Measurements from ENCODE around the gene TPMT. TPM values are rescaled to one million over a fixed set of nuclear protein-coding genes. Genes with fewer than 3 reads are reported as not detected.

Gene TPMT
- polyA plus RNA-seq, 2 of the 4 experiments (the other 2 are of a cell fraction): 11.2 to 16.5 TPM

- peak; percentile 72 for TF ChIP-seq FOXS1 (CRISPR knock-in tag; IDR thresholded peaks at IDR 0.05)
- peak; percentile 78; the same call in 1 of the 2 replicates for TF ChIP-seq TP53 (CRISPR knock-in tag; IDR thresholded peaks at IDR 0.05)
- TF ChIP-seq JUNB (IDR thresholded peaks at IDR 0.05): no peak
- TF ChIP-seq POLR2A (IDR thresholded peaks at IDR 0.05; ENCODE audit: low read length): peak; percentile 64
- TF ChIP-seq, protein P1, sequence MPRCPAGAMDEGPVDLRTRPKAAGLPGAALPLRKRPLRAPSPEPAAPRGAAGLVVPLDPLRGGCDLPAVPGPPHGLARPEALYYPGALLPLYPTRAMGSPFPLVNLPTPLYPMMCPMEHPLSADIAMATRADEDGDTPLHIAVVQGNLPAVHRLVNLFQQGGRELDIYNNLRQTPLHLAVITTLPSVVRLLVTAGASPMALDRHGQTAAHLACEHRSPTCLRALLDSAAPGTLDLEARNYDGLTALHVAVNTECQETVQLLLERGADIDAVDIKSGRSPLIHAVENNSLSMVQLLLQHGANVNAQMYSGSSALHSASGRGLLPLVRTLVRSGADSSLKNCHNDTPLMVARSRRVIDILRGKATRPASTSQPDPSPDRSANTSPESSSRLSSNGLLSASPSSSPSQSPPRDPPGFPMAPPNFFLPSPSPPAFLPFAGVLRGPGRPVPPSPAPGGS (IDR thresholded peaks at IDR 0.05): no peak
- TF ChIP-seq, protein P2, sequence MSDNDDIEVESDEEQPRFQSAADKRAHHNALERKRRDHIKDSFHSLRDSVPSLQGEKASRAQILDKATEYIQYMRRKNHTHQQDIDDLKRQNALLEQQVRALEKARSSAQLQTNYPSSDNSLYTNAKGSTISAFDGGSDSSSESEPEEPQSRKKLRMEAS (IDR thresholded peaks at IDR 0.05): peak; percentile 99
- TF ChIP-seq USF2 (IDR thresholded peaks at IDR 0.05): peak; percentile 84
- peak; percentile 82 for TF ChIP-seq TFCP2L1 (CRISPR knock-in tag; IDR thresholded peaks at IDR 0.05)
- no peak for TF ChIP-seq CEBPB (IDR thresholded peaks at IDR 0.05)
- TF ChIP-seq ZC3H11A (IDR thresholded peaks at IDR 0.05): no peak
- no peak for TF ChIP-seq HES2 (IDR thresholded peaks at IDR 0.05)
- TF ChIP-seq REST (IDR thresholded peaks at IDR 0.05): no peak
- peak; percentile 33; the same call in 1 of the 2 replicates for TF ChIP-seq NPAS2 (CRISPR knock-in tag; IDR thresholded peaks at IDR 0.05; ENCODE audit: borderline replicate concordance)
- TF ChIP-seq HOXA7 (CRISPR knock-in tag; IDR thresholded peaks at IDR 0.05): no peak
- peak; percentile 93 for TF ChIP-seq HOXB13 (CRISPR knock-in tag; IDR thresholded peaks at IDR 0.05; ENCODE audit: low read depth)
- no peak for TF ChIP-seq EP300 (IDR thresholded peaks at IDR 0.05)
- no peak for TF ChIP-seq FOSL2 (IDR thresholded peaks at IDR 0.05)
- peak; percentile 69 for TF ChIP-seq FOSL2 (CRISPR knock-in tag; IDR thresholded peaks at IDR 0.05)
- TF ChIP-seq, protein P3, sequence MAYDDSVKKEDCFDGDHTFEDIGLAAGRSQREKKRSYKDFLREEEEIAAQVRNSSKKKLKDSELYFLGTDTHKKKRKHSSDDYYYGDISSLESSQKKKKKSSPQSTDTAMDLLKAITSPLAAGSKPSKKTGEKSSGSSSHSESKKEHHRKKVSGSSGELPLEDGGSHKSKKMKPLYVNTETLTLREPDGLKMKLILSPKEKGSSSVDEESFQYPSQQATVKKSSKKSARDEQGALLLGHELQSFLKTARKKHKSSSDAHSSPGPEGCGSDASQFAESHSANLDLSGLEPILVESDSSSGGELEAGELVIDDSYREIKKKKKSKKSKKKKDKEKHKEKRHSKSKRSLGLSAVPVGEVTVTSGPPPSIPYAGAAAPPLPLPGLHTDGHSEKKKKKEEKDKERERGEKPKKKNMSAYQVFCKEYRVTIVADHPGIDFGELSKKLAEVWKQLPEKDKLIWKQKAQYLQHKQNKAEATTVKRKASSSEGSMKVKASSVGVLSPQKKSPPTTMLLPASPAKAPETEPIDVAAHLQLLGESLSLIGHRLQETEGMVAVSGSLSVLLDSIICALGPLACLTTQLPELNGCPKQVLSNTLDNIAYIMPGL (CRISPR knock-in tag; IDR thresholded peaks at IDR 0.05; ENCODE audit: borderline replicate concordance): 0 out of 2 replicates have a peak, but pooled peaks have one; percentile 49
- TF ChIP-seq EHMT2 (IDR thresholded peaks at IDR 0.05; ENCODE audit: low read depth): no peak
- TF ChIP-seq PHF8 (IDR thresholded peaks at IDR 0.05; ENCODE audit: borderline replicate concordance, low read depth): 0 out of 2 replicates have a peak, but pooled peaks have one; percentile 26
Observed at GRCh38 chr6:18122128-18123093, 32.5 kb downstream of the TPMT start, which contains the start of gene NHLRC1 (continued).

All from A549 (cell line).